ENCODE measurements around the gene SF3B5. TPM values are rescaled to one million over a fixed set of nuclear protein-coding genes. Genes with fewer than 3 reads are reported as not detected.
A peak's percentile ranks its signal among the peaks of the same experiment; 100 is the strongest.
"Not testable (repeated sequence)": the region's sequence is repeated elsewhere in the genome, so short reads cannot be mapped to it uniquely, and the experiment has no call there.

SF3B5 gene
- total RNA-seq, 1 experiment from 2014 or later, result 118 TPM

DNA sequence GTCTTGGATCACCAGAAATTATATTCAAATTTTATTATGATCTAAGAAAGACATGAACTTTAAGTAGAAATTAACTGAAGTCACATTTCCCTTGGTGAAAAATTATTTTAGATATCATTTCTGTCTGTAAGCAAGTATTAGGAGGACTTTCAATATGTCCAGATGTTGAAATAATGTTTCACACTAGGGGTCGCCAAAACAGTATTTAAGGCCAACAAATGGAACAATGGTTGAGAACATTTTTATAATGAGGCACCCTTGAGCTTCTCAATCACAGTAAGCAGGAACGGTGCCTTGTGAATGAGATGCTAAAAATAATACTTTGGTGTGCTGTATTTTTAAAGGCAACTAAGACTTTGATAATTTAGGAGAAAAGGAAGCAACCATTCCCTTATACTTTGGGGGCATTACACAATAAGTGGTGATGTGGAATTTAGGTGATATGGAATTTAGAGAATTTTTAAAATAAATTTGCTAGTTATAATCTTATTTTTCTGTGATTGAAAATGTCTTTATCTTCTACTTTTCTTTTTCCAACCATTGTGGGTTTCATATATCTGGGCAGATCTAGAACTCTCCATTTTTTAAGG, 9.6 kb upstream of the SF3B5 start:
- DNase-seq (ENCODE audit: low spot score), result peak; percentile 69

GRCh38 chr6:144104488-144104887, 9.1 kb upstream of the SF3B5 start:
- no peak for DNase-seq (ENCODE audit: low spot score)

GRCh38 chr6:144103026-144103563, 7.7 kb upstream of the SF3B5 start:
- DNase-seq (ENCODE audit: low spot score), result no peak

DNA sequence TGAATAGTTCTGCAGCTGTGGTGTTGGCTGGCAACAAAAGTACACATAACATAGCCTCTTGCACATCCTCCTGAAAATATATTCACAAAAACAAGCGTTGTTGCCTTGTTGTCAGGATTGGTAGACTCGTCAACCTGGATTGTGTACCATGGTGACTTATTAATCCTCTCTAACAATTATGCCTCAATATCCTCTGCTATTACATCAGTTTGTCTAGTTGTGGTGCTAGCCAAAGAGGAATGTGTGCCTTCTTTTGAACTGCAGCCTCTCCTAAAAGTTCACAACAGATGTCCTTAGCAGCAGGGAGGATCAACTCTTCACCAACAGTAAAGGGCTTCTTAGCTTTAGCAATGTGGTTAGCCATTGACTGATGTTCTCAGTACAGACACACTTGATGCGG, 3.6 kb upstream of the SF3B5 start:
- DNase-seq (ENCODE audit: low spot score), result no peak

DNA sequence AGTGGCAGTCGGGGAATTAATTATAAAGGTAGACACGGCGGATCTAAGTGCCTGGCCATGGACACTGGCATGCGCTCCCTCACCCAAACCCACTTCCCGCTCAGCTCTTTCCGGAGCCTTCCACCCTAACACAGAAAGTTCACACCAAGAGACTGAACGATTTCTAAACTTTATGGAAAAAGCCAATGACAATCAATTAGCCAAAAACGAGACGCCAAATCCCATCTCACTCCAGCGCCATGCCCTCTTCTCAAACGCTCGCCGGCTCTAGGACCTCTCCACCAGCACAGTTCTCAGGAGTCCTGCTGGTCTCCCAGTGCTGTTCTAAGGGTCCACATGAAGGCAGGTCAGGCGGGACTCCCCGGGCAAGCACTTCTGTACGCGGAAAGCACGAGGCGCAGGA, 641 bp downstream of the SF3B5 start:
- DNase-seq (ENCODE audit: low spot score), result no peak

DNA sequence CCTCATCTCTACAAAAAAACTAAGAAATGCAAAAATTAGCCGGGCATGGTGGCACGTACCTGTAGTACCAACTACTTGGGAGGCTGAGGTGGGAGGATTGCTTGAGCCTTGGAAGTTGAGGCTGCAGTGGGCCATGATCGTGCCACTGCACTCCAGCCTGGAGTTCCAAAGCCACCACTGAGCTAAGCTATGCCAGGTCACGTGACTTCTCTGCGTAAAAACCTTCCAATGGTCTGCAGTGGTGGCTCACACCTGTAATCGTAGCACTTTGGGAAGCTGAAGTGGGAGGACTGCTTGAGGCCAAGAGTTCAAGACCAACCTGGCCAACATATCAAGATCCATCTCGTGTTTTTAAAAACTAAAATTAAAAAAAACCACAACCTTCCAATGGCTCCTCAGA, 1.7 kb downstream of the SF3B5 start:
- no peak for DNase-seq (ENCODE audit: low spot score)

DNA sequence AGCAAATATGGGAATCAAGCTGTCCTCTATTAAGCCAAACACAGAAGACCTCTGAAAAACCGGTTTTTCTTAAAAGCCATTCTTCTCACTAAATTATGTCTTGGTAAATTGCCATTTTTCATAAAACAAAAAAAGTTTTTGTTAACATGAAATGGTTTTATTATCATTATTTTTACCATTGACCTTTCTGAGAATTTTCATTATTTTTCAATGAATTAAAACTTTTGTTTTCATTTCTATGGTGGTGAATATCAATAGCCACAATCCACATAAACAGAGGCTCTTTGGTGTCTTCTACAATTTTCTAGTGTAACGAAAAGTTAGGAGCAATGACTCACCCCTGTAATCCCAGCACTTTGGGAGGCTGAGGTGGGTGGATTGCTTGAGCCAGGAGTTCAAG, 2.1 kb downstream of the SF3B5 start:
- DNase-seq (ENCODE audit: low spot score), result no peak

- DNase-seq (ENCODE audit: low spot score), result no peak
These were observed 5.0 kb downstream of the SF3B5 start for GRCh38 chr6:144090384-144090783.

GRCh38 chr6:144087789-144088426, 7.5 kb downstream of the SF3B5 start:
- DNase-seq (ENCODE audit: low spot score), result no peak

DNA sequence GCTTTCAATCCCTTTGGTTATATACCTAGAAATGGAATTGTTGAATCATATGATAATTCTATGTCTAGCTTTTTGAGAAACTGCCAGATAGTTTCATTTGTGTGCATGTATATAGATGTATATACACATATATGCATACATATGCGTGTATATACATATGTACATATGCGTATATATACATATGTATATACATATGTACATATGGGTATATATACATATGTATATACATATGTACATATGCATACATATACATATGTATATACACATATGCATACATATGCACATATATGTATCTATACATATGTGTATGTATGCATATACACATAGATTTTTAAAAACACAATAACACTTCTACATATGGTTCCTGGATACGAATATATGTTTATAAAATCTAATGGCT, 8.4 kb downstream of the SF3B5 start:
- no peak for DNase-seq (ENCODE audit: low spot score)

- DNase-seq (ENCODE audit: low spot score), result no peak
These were observed 12.2 kb downstream of the SF3B5 start for GRCh38 chr6:144083172-144083571.

DNA sequence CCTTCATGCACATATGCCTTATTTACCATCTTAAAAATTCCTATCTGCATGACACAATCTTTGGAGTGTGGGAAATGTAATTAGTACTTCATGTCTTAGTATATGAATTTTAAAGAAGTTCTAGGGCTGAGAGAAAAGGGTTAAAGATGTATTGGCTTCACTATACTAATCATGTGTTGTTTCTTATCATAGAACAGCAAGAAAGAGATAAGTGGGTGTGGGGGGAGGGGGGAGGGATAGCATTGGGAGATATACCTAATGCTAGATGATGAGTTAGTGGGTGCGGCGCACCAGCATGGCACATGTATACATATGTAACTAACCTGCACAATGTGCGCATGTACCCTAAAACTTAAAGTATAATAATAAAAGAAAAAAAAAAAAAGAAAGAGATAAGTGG, 13.0 kb downstream of the SF3B5 start:
- DNase-seq (ENCODE audit: low spot score), result not testable (repeated sequence)

- no peak for DNase-seq (ENCODE audit: low spot score)
These were observed 17.5 kb downstream of the SF3B5 start for GRCh38 chr6:144077871-144078270.

DNA sequence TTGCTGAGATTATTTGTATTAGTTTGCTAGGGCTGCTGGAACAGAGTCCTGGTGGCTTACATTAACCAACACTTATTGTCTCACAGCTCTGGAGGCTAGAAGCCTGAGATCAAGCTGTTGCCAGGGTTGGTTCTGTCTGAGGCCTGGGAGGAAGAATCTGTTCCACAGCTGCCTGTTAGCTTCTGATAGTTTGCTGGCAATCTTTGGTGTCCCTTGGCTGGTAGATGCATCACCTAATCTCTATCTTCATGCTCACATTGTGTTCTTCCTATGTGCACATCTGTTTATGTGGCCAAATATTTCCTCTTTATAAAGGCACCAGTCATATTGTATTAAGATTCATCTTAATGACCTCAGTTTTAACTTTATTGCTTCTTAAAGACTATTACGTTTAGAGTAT, 19.5 kb downstream of the SF3B5 start:
- DNase-seq (ENCODE audit: low spot score), result no peak

- DNase-seq (ENCODE audit: low spot score), result no peak
These were observed 20.2 kb downstream of the SF3B5 start for GRCh38 chr6:144075187-144075586.

DNA sequence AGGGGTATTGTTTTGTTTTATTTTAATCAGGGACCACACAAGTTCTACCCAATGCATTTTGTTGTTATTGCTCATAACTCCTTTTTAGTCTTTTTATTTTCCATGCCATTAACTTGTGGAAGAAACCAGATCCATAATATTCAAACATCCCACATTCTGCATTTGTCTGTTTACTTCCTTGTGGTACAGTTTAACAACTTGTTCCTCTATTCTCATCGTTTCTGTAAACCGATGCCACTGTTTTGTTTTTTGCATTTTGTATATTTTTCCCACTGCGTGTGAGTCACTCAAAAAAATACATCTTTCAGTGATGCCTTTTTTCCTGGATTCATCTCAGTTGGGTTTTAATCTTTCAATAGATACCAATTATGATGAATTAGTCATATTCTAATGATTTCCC, 22.3 kb downstream of the SF3B5 start:
- no peak for DNase-seq (ENCODE audit: low spot score)

- no peak for DNase-seq (ENCODE audit: low spot score)
These were observed 25.9 kb downstream of the SF3B5 start for GRCh38 chr6:144069506-144069905.

DNA sequence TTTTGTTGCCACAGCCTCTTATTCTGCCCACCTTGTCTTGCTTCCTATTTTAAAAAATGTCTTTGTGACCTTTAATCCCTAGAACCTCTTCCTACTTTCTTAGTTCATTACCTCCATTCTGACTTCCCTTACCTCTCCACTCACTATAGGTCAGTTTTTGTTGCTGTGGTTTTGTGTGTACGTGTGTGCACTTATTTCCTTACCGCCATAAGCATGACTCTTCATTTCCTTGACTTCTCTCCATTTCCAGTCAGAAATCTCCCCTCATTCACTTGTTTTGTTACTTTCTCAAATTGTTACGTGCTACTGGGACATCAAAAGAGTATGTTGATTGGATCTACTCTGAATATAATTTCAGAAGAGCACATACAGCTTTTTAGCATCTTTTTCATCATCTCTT, 26.6 kb downstream of the SF3B5 start:
- DNase-seq (ENCODE audit: low spot score), result no peak

DNA sequence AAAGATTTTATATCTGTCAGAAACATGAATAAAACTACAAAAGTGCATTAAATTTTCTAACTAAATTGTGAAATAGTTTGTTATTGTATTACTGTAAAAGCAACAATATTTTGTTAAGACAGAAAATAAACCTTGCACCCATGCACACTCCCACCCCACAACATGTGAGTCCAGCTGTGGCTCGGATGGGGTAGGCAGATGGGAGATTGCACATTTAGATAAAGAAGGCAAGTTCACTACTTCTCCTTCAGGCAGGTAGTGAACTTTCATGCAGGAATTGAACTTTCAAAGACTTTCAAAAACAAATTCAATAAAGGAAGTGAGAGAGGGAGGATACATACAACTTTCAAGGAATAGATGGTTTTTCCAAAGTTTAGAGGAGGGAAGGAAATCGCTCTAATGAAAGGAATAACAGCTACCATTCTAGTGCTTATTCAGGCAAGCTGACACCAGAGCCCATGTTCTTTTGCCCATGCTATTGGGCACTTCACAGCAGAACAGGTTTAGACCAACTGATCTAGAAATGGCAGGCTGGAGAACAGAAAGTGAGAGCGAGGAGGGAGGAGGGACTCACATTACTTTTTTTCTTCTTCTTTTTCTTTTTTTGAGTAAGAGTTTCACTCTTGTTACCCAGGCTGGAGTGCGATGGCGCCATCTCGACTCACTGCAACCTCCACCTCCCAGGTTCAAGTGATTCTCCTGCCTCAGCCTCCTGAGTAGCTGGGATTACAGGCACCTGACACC, 28.5 kb downstream of the SF3B5 start:
- no peak for DNase-seq (ENCODE audit: low spot score)

- no peak for DNase-seq (ENCODE audit: low spot score)
These were observed 29.1 kb downstream of the SF3B5 start for GRCh38 chr6:144066255-144066654.

DNA sequence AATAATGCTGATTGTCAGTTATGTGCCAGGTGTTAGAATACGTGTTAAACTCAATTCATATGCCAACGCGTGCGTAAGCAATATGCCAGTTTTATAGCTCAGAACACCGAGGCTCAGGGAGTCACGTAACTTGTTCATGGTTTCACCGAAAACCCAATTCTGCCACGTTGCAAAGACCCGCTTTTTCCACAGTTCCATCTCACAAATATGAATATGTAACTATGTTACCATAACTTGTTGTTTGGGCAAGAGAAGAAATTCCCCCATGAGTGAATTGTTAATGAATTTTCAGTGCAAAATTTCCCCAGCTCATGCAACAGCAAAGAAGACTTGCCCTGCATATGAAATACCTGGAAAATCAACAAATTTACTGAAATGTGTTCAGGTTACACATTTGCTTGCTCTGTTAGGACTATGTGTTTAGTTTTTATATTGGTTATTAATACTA, 30.1 kb downstream of the SF3B5 start:
- no peak for DNase-seq (ENCODE audit: low spot score)

DNA sequence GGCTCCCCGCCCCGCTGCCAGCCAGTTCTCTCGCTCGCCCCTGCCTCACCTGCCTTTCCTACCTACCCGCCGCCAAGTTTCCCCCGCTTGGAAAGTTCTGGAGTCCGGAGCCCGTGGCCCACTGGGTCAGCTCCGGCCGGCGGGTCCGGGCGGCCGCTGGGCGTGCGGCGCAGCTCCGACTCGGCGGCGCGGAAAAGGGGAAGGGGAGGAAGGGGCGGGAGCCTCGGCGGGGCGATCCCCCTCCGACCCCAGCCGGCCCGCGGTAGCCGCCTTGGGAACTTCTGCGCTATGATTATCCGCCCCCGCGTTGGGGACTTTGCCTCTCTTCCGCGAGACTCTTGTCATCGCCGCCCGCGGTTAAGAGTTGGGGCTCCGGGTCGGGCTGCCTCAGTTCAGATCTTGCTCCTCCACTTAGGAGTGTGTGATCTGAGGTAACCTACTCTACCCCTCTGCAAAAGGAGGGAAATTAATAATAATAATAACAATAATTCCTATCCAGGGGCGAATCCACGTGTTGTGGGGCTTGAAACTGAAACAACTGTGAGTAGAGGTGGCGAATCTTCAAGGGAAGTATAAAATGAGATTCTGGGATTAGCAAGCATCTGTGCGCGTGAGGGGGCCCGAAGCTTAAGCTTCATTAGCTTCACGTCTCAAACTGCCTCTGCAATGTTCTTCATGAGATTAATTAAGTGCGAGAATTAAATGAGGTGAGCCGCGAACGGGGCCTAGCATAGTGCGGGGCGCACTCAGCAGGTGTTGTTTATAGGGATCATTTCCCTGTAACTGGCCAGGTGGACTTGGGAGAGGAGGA, 30.8 kb downstream of the SF3B5 start:
- DNase-seq (ENCODE audit: low spot score), result no peak

Measured in A172 (cell line).